Endodermal cell (in vitro differentiated cells): ENCODE data around the gene GPRC5B. TPM values are rescaled to one million over a fixed set of nuclear protein-coding genes. Genes with fewer than 3 reads are reported as not detected.

Experiments
- DNase-seq: peaks from one replicate; pipeline ENCODE4 v3.0.0-alpha.2; 2017
- H3K27ac ChIP-seq: 2 replicates; pipeline ENCODE4 v1.5.1; 2013; ENCODE audit warnings: mild to moderate bottlenecking, low read depth, low read length, moderate library complexity
- H3K27me3 ChIP-seq: 2 replicates; pipeline ENCODE4 v1.6.1; 2013; ENCODE audit warnings: mild to moderate bottlenecking, low read length, moderate library complexity; ENCODE audit not compliant: insufficient read depth, control insufficient read depth, poor library complexity, severe bottlenecking
- H3K36me3 ChIP-seq: 2 replicates; pipeline ENCODE4 v1.7.0; 2013; ENCODE audit warnings: mild to moderate bottlenecking, low read length, moderate library complexity; ENCODE audit not compliant: control insufficient read depth, insufficient read depth
- H3K4me1 ChIP-seq: one replicate; pipeline ENCODE4 v1.7.0; 2013; ENCODE audit warnings: low read length; ENCODE audit not compliant: control insufficient read depth, insufficient read depth
- H3K4me3 ChIP-seq: 2 replicates; pipeline ENCODE4 v1.5.1; 2013; ENCODE audit warnings: mild to moderate bottlenecking, low read length, moderate library complexity
- H3K9ac ChIP-seq: 2 replicates; pipeline ENCODE4 v1.6.1; 2013; ENCODE audit warnings: mild to moderate bottlenecking, low read length, moderate library complexity; ENCODE audit not compliant: poor library complexity, severe bottlenecking; ENCODE audit errors: extremely low read depth
- H3K9me3 ChIP-seq: 2 replicates; pipeline ENCODE4 v1.6.1; 2013; ENCODE audit warnings: mild to moderate bottlenecking, low read length, moderate library complexity; ENCODE audit not compliant: control insufficient read depth
- H3K27ac Mint-ChIP-seq: 2 replicates; pipeline ENCODE4 v1.8.0; 2020; ENCODE audit warnings: mixed read lengths
- H3K27me3 Mint-ChIP-seq: 2 replicates; pipeline ENCODE4 v1.8.0; 2021; ENCODE audit warnings: mild to moderate bottlenecking, mixed read lengths; ENCODE audit not compliant: insufficient read depth
- H3K36me3 Mint-ChIP-seq: 2 replicates; pipeline ENCODE4 v1.8.0; 2020; ENCODE audit warnings: low read depth, mixed read lengths
- H3K4me1 Mint-ChIP-seq: 2 replicates; pipeline ENCODE4 v1.8.0; 2020; ENCODE audit warnings: mixed read lengths
- H3K4me3 Mint-ChIP-seq: 2 replicates; pipeline ENCODE4 v1.8.0; 2020; ENCODE audit warnings: mild to moderate bottlenecking, moderate library complexity, mixed read lengths
- H3K9me3 Mint-ChIP-seq: 2 replicates; pipeline ENCODE4 v1.8.0; 2020; ENCODE audit warnings: mild to moderate bottlenecking, mixed read lengths
- CTCF ChIP-seq: fragments of 200-600 bp; sonication (generic); conservative IDR thresholded peaks from 2 replicates; pipeline ENCODE4 v1.5.0; 2021; ENCODE audit warnings: antibody characterized with exemption, mild to moderate bottlenecking
- WGBS, 2 experiments: methylation state at CpG; one replicate each; pipeline versions ENCODE4 v1.1.5 to v1.1.7; 2013; ENCODE audit warnings: missing lambda C conversion rate in 2 of 2, mixed read lengths in 1 of 2; ENCODE audit not compliant: insufficient coverage in 1 of 2, insufficient read length in 1 of 2; 5-methylcytosine and 5-hydroxymethylcytosine counted together
- total RNA-seq, 2 donors: library from RNA; stranded (reverse); fragmentation: NEBNext Ultra II Directional in 1 of 2; extraction: Animal tissue kit (Norgen Biotek cat#: 25700) in 1 of 2; gene quantifications; 2 replicates in 1 of 2; 3 replicates in 1 of 2; pipeline ENCODE4 v1.2.1, GENCODE V29; 2021

GPRC5B gene
- total RNA-seq, 2 donors from 2014 or later, result 39.5 to 49.1 TPM

GRCh38 chr16:19861811-19862327 is 22.8 kb downstream of the GPRC5B start:
- H3K4me3 ChIP-seq, result peak overlapping the region; percentile 30
- DNase-seq, result peak; percentile 82
- WGBS, 2 experiments, result 31 to 39% methylated on average over 11 to 16 of the region's 16 CpGs
- peak overlapping the region; percentile 89 for H3K27ac ChIP-seq
- H3K27ac Mint-ChIP-seq, result peak overlapping the region; percentile 91
- H3K9ac ChIP-seq, result peak overlapping the region; percentile 32
- no peaks in the 10 kb centered on the region for H3K27me3 Mint-ChIP-seq
- no peak for TF ChIP-seq CTCF
- H3K36me3 ChIP-seq, result peaks cover 36% of the 10 kb centered on the region
- no peaks in the 10 kb centered on the region for H3K27me3 ChIP-seq
- peaks cover 57% of the 10 kb centered on the region for H3K36me3 Mint-ChIP-seq
- peaks cover 11% of the 10 kb centered on the region for H3K4me1 ChIP-seq
- peaks cover 40% of the 10 kb centered on the region for H3K4me1 Mint-ChIP-seq
- no peaks in the 10 kb centered on the region for H3K9me3 Mint-ChIP-seq
- peak overlapping the region; percentile 43 for H3K4me3 Mint-ChIP-seq
- no peaks in the 10 kb centered on the region for H3K9me3 ChIP-seq

GRCh38 chr16:19861133-19861532 is 23.5 kb downstream of the GPRC5B start:
- Mint-ChIP-seq H3K9me3 (no peaks in the 10 kb centered on the region), H3K4me3 (peak overlapping the region; percentile 43), H3K36me3 (peaks cover 60% of the 10 kb centered on the region), H3K27me3 (no peaks in the 10 kb centered on the region), H3K4me1 (peaks cover 40% of the 10 kb centered on the region), H3K27ac (peak overlapping the region; percentile 91)
- 71 to 75% methylated on average over 3 of the region's 3 CpGs for WGBS, 2 experiments
- Histone ChIP-seq H3K27me3 (no peaks in the 10 kb centered on the region), H3K9me3 (no peaks in the 10 kb centered on the region), H3K9ac (no peak overlapping the region), H3K4me1 (peaks cover 11% of the 10 kb centered on the region), H3K27ac (peak overlapping the region; percentile 89), H3K36me3 (peaks cover 32% of the 10 kb centered on the region), H3K4me3 (peak overlapping the region; percentile 30)
- no peak for DNase-seq
- no peak for TF ChIP-seq CTCF

GRCh38 chr16:19860166-19861041 is 24.2 kb downstream of the GPRC5B start:
- Histone ChIP-seq H3K9ac (no peak overlapping the region), H3K27me3 (no peaks in the 10 kb centered on the region), H3K36me3 (peaks cover 32% of the 10 kb centered on the region), H3K27ac (peak overlapping the region; percentile 89), H3K9me3 (no peaks in the 10 kb centered on the region), H3K4me3 (no peak overlapping the region), H3K4me1 (peaks cover 11% of the 10 kb centered on the region)
- no peak for TF ChIP-seq CTCF
- Mint-ChIP-seq H3K4me1 (peaks cover 40% of the 10 kb centered on the region), H3K9me3 (no peaks in the 10 kb centered on the region), H3K27ac (peak overlapping the region; percentile 91), H3K4me3 (peak overlapping the region; percentile 43), H3K27me3 (no peaks in the 10 kb centered on the region), H3K36me3 (peaks cover 60% of the 10 kb centered on the region)
- 69 to 77% methylated on average over 15 to 21 of the region's 21 CpGs for WGBS, 2 experiments
- peak; percentile 71 for DNase-seq
